HG03457 (cell line): ENCODE measurements around the gene S100PBP.

Source experiments
- ATAC-seq: cut with Tn5 transposase; IDR thresholded peaks from one replicate; pipeline ENCODE4 v1.9.1; 2021; ENCODE audit warnings: moderate number of reproducible peaks; ENCODE audit not compliant: unreplicated experiment

Gene S100PBP

GRCh38 chr1:32868806-32869455, 51.5 kb downstream of the S100PBP start:
- no peak for ATAC-seq

GRCh38 chr1:32869923-32870614, 52.6 kb downstream of the S100PBP start:
- ATAC-seq, result no peak

DNA sequence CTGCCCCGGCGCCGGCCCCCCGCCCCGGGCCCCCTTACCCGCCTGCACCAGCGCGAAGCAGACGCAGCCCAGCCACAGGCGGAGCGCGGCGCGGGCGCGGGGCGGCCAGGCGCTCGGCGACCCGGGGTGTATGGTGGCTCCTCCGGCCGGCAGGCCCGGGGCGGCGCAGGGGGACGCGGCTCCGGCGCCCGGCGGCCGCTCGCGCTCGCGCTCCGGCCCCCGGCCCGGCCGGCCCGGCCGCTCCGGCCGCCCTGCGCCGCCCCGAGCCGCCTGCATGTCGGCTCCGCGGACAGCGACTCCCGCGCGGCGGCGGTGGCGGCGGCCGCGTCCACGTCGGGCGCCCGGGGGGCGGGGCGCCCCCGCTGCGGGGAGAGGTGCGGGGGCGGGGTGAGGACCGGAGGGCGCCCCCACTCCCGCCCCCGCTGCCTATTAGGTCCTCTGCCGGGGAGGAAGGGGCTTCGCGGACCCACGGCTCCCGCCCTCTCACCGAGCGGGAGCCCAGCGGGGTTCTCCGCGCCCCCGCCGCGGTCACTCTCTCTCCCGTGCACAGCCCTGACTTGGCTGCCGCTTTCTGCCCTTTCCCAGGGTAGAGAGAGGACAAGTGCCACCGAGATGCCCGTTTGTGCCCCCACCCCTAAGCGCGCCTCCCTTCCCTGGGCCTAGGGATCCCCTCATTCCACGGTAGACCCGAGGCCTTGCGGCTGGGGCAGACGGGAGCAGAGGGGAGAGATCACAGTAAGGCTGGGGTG, 53.3 kb downstream of the S100PBP start, which contains the start of gene FNDC5:
Gene FNDC5, minus strand, starts transcription at position 298 of the 749 bp plus-strand sequence.
- no peak for ATAC-seq

- ATAC-seq, result no peak
These were observed 54.1 kb downstream of the S100PBP start for GRCh38 chr1:32871364-32872191.

DNA sequence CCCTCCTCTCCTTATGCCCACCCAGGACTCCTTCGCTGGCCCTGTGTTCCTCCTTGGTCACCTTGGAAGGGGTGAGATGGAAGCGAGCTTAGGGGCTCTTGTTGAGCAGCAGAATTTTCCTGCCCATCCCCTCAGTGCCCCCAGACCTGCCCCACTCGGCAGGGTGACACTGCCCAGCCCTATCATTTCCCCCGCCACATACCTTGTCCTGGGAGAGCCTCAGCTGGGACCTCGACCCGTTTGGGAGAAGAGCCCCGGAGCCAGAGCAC, 54.7 kb downstream of the S100PBP start:
- ATAC-seq, result no peak

DNA sequence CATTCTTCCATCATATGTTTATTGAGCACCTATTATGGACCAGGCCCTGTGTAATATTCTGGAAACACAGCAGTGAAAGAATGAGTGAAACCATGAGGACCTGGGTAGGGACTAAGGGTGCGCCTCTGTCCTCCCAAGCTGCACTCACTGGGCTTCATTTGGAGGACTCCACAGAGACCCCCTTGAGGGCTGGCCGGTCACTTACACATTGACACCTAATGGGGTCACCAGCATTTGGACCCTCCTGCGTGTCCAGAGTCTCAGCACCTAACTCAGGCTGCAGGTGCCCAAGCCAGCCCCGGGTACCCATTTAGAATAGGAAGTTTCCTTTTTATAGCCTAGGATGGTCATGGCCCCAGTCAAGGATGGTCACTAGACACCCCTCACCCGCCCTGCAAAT, 56.0 kb downstream of the S100PBP start:
- no peak for ATAC-seq

GRCh38 chr1:32874860-32875752, 57.7 kb downstream of the S100PBP start:
- ATAC-seq, result no peak

- ATAC-seq, result no peak
These were observed 59.1 kb downstream of the S100PBP start for GRCh38 chr1:32876341-32877210.

- ATAC-seq, result no peak
These were observed 60.0 kb downstream of the S100PBP start for GRCh38 chr1:32877211-32878110.

GRCh38 chr1:32878183-32878582, 60.7 kb downstream of the S100PBP start:
- no peak for ATAC-seq

GRCh38 chr1:32878637-32879041, 61.2 kb downstream of the S100PBP start:
- no peak for ATAC-seq

DNA sequence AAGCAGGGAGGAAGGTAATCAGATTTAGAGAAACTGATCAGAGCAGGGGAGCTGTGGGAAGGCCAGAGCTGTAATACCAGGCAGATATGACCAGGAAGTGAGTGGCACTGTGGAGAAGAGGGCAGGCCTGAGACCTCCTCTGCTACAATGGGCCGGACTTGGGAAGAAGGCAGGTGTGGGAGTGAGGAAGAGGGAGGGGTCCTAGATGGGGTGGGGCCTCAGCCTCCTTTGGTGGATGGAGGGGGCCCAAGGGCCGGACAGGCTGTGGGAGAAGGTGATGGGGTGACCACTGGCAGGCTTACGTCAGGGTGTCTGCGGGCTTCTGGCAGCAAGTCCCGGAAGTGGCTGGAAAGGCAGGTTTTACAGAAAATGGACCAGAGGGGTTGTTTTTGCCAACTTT, 63.8 kb downstream of the S100PBP start:
- no peak for ATAC-seq

- ATAC-seq, result no peak
These were observed 64.7 kb downstream of the S100PBP start for GRCh38 chr1:32881871-32882850.

GRCh38 chr1:32883338-32884031, 66.0 kb downstream of the S100PBP start:
- ATAC-seq, result no peak

GRCh38 chr1:32884032-32884372, 66.5 kb downstream of the S100PBP start:
- ATAC-seq, result no peak

GRCh38 chr1:32884726-32885125, 67.3 kb downstream of the S100PBP start:
- ATAC-seq, result no peak

DNA sequence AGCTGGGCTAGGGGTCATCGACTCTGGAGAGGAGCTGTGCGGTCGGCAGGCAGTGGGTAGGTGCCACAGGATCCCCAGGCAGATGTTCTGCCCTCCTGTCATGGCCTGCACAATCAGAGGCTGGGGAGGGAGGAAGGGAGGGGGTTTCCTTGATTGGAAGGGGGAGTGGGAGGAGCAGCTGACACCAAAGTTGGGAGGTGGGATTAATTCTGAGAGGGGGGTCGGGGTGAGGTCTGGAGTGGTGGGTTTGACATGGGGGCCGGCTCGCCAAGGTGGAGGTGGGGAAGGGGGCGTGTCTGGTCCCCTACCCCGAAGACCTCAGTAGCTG, 68.2 kb downstream of the S100PBP start:
- ATAC-seq, result no peak
